HG02973 (cell line): ENCODE data around the gene SH3PXD2A.

ENCODE experiments used
- ATAC-seq: cut with Tn5 transposase; IDR thresholded peaks from one replicate; pipeline ENCODE4 v1.9.1; 2021; ENCODE audit warnings: moderate library complexity; ENCODE audit not compliant: unreplicated experiment

Gene SH3PXD2A

DNA sequence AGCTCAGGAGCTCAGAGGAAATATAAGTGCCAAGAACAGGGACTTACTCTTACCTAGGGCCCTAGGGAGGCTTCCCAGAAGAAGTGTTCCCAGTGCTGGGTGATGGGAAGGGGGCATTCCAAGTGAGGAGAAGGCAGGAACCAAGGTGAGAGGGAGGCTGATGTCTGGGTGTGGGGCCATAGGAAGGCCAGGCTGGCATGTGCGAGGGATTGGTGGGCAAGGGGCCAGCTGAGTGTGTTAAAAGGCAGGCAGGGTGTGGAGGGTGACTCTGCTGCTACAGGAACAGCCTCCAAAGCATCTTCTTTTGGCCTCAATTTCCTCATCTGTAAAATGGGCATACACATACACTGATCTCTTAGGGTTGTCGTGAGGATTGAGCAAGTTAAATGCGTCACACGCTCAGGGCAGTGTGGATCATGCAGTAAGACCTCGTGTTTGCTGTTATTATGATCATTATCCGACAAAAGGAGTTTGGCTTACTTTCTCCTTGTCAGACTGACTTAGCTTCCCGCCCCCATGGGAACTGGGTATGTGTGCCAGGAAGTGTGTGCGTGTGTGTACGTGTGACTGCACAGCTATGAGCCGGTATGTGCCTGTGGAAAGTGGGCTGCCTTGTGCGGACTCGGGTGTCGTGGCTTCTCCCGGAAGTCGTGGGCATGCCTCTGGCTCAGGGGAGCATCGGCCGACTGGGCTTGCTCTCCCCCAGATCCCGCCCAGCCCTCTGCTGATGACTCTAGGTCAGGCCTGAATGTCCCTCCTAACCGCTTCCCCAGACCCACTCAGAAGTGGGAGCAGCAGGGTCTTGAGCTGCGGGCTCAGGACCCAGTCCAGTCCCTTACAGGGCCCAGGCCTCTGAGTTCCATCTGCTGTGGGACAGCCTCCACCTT, 302.3 kb downstream of the SH3PXD2A start:
- ATAC-seq: no peak

DNA sequence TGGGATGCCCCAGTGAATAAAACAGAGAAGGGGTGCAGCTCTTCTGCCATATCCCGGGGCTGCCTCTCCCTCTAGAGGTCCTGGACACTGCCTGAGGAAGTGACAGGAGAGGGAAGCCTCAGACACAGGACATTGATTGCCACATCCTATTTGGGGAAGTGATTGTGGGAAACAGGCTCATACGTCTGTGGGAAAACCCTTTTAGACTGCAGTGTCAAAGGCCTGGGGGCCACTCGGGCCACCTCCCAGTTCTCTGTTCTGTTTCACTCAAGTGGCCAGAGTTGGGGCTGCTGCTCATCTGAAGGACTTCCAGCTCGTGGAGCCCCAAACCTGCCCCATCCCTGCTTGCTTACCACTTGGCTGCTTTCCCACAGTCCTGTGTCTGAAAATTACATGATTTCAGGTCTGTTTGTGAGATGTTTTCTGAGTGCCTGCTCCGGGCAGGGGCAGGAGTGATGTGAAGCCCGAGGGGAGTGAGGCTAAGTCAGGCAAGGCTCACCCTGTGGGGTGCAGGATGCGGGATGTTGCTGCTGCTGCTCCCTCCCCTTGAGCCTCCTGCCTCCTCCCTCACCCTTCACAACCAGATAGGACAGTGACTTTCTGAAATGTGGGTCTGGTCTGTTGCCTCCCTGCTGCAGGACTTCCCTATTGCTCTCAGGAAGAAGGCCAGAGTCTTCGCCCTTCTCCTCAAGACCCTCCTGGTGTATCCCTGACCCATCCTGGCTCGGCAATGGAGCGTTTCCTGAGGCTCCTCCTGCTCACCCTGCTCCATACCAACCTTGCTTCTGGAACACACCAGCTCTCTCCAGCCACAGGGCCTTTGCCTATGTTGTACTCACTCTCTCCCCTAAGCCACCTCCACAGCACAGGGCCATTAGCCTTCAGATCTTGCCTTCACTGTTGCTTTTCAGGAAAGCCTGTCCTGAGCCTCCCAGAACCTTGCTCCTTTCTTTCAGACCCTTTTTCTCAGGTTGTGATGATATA, 303.5 kb downstream of the SH3PXD2A start:
- ATAC-seq: no peak

DNA sequence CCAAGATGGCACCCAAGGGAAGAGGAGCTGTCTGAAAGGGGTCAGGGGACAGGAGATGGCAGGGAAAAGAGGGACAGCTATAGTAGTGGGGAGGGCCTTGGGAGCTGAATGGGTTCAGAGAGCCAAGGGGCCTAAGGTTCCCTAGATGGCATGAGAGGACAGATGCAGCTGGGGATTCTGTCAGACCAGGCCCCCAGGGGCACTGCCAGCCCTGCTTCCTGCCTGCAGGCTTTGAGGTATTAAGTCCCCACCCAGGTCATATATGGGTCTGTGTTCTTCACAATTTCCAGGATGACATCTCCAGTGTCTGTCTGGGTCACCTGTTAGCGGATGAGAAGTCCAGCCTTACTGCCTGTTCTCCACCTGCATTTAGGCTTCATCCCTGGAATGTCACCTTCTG, 305.1 kb downstream of the SH3PXD2A start:
- no peak for ATAC-seq

DNA sequence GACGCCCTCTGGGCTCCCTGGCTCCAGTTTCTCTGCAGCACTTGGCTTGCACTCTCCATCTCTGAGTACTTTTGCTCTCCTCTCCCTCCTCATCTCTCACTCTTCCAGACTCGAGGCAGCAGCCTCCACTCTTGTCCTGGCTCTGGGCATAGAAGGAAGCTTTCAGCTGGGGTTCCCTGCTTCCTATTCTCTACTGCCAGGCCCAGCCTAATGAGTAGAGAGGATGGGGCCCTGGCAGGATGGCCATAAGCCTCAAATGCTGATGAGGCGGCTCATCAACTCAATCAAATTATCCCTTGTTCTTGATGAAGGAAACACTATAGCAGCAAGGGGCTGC, 306.1 kb downstream of the SH3PXD2A start:
- ATAC-seq: no peak

DNA sequence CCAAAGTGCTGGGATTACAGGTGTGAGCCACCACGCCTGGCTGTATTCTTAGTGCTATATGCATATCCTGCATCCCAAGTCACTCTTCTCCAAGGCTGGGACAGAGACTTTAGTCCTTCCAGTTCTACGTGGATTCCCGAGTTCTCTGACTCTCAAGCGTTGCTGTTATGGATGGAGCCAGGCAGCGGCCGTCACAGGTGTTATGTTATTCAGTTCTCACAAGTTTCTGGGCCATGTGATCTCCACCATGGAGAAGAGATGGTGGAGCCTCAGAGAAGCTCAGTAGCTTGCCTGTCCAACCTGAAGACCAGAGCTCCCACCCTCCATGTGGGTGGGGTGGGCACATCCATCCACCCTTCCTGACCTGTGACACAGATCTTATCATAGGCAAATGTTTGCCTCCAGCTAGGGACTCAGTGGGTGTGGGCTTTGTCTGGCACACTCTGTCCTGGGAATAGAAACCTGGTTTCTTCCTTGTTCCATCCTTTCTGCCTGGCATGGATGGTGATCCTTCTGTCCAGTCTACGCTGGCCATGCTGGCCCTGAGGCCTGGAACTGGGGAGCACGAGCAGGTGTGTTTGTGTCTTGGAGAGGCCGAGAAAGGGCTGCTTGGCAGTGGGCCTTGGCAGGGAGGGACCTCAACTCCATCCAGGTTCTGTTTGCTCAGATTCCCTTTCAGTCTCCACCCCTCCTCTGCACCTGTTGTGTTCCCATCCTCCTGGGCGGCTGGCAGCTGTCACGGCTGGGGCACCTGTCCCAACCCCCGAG, 306.6 kb downstream of the SH3PXD2A start:
- ATAC-seq: no peak

DNA sequence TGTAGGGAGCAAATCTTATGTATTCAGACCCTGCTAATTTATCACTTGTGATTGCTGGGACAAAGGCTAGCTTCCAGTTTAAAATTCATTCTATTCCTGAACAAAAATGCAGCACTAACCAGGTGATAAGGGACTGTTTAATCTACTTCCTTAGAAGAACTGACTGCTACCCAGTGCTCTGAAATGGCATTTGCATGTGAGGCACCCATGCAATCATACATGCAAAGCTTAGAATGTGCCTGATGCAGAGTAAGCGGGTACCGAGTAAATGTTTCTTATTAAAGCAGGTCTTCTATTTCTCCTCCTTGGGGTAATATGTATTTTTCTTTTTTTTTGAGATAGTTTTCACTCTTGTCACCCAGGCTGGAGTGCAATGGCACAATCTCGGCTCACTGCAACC, 307.4 kb downstream of the SH3PXD2A start:
- ATAC-seq: no peak

DNA sequence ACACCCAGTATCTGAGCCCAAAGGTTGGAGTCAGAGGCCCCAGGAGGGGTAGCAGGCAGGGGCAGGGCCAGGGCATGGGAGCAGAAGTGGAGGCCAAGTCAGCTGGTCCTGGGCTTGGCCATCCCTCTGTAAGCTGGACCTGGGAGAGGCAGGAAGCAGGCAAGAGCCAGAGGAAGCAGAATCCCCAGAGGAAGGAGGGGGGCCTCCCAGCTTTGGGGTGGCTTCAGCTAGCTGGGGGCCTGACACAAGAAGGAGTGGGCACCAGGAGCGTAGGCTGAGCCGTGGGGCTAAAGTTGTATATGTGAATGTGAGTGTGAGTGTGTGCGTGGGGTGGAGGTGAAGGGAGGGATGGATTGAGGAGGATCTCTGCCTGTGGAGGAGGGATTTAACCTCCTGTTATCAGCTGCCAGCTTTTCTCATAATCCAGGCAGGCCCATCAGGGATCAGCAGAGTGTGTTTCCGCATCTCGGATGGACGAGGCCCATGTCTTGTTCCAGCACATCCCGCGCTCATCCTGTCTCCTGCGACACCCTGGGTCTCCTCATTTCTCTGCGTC, 307.9 kb downstream of the SH3PXD2A start:
- no peak for ATAC-seq

DNA sequence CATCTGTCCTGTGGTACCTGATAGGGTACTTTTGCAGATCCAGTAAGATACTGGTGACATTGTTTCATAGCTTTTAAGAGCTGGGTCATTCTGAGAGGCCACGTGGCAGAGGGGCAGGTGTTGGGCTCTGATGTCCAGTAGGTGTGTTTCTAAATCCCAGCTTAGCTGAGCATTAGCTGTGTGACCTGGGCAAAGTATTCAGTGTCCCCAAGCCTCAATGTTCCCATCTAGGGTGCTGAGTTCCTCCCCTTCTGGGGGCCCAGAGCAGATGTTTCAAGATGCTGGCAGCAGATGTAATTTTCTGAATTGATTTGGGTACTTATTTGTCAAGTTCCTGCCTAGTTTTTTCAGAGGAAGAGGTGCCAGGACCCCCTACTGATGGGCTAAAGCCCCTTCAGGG, 309.0 kb downstream of the SH3PXD2A start:
- no peak for ATAC-seq

DNA sequence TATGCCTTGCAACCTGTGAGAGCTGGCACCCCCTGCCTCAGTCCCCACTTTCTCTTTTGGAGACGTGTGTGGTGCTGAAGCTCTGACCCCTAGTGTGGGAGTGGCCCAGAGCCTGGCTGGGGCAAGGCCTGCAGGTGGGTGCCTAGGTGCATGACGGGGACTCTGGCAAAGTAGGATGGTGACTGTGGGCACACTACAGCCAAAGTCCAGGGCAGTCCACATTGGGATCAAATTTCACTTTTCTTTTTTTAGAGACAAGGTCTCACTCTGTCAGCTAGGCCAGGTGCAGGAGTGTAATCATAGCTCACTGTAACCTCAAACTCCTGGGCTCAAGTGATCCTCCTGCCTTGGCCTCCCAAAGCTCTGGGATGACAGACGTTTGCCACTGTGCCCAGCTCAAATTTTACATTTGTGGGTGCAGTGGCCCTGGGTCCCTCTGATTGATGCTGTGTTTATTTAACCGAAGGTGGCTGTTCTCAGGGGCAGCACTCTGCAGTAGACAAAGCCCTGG, 309.6 kb downstream of the SH3PXD2A start:
- ATAC-seq: no peak

DNA sequence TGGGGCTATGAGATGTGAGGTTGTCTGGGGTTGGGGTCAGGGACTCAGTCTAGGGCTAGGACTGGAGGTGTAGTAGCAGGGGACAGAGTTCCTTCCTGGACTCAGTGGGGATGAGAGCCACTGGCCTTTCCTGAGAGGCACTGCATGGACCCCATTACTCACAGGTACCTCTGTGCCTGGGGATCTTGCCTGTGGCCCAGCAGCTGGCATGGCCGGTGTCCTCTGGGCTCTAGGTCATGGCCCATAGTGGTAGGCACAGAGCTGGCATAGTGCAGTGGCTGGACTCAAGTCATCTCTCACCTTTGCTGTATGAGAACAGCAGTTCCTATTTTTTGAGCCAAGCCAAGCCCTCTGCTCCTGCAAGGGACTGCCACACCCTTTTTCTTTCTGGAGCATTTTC, 310.0 kb downstream of the SH3PXD2A start:
- ATAC-seq: no peak

DNA sequence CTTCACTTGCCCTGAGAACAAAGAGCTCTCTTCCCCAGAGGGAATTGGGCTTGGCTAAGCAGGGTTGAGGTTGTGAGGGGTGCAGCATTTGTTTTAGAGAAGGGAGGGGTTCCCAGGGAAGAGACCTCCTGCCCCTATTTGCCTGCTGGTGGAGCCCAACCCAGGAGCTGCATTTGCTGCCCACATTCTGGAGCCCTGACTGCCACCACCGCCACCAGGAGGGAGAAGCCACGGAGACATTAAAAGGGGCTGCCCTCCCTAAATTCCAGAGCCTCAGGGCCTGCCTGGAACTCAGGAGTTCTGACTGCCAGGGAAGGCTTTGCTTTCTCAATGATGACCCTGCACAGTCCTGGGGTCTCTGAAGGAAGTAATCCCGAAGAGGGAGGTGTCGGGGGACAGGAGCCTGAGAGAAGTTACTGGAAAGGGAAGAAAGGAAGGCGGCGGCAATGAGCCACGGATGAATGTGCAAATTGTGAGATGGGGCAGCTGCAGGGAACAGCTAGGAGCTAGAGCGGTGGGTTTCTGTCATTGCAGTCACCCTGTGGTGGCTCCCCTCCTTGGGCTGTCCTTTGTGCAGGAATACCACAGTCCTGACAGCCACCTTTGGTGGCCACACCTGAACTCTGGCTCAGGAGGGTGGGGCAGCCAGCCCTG, 310.6 kb downstream of the SH3PXD2A start:
- no peak for ATAC-seq
